GM11168 (cell line): Measurements from ENCODE around the gene SLC4A9.
"Not testable (repeated sequence)": the region's sequence is repeated elsewhere in the genome, so short reads cannot be mapped to it uniquely, and the experiment has no call there.

Source experiments
- in situ Hi-C: fragments of 300-500 bp; cut with MboI; formaldehyde crosslinking; loops from one replicate; pipeline ENCODE4 v1.12.0; 2022; ENCODE audit warnings: low sequenced_read_pairs; ENCODE audit not compliant: unreplicated experiment

Gene SLC4A9

DNA sequence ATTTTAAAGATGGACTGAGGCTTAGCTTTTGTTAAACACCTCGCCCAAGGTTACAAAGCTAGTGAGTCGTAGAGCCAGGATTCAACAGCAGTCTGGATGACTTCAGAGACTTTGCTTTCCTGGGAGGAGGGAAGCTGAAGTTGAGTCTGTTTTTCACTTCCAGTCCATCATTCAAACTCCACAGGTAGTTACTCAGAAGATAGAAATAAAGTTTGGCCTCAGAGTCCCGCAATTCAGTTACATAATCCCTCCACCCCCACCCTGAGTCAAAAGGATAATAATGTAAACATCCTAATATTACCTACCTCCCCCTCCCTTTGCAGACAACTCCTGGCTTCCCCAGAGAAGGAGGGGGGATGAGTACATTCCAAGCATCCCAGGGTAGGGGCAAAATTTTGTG, 21.7 kb upstream of the SLC4A9 start:
- in situ Hi-C loops: no loop called here

DNA sequence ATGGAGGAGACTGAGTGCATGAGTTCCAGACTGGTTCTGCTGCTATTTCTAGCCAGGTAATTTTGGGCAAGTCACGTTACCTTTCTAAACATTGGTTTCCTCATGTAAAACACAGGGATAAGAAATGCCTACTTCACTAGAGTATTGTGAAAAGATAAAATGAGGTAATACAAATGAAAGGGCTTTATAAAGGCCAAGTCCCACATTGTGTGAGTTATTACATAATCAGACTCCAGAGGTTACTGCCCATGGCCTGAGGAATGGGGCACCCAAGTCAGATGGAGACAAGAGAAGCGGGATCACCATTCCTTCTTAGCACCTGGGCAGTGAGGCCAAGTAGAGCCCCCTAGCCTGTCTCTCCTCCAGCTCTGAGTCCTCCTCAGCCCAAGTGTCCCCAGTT, 21.1 kb upstream of the SLC4A9 start:
- in situ Hi-C loops: no loop called here

DNA sequence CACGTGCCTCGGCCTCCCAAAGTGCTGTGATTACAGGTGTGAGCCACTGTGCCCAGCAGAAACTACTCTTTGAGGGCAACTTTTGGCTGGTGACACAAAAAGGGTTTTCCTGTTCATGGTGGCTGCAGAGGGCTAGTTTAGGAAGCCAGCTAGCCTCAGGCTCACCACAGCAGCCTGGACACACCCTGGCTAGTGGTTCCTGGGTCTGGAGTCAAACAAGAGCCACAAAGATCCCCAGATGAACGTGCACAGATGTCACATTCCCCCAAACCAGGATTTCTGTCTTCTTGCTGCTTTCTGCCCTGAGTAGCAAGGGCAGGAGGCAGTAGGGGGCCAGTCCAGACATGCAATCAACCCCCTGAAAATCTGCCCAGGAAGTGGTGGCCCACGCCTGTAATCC, 20.4 kb upstream of the SLC4A9 start:
- in situ Hi-C loops: no loop called here

DNA sequence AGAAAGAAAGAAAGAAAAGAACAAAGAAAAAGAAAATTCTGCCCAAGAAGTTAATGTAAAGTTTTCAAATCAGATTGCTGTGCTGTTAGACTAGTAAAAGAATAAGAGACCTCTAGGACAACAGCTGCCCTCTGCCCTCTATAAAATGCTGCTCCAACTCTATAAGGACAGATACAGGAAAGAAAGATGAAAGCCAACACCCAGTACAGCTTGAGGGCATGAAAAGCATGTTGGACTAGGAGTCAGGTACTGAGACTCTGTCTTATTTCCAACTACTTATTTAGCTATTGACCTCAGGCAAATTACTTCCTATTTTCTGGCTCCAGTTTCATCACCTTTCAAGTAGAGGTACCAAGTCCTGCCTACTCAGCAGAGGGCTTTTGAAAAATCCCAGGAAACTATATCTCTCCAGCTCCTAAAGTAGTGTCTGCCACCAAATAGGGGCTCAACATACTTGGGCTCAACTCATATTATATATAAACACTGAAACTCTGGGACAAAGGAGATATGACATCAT, 19.3 kb upstream of the SLC4A9 start:
- in situ Hi-C loops: no loop called here

DNA sequence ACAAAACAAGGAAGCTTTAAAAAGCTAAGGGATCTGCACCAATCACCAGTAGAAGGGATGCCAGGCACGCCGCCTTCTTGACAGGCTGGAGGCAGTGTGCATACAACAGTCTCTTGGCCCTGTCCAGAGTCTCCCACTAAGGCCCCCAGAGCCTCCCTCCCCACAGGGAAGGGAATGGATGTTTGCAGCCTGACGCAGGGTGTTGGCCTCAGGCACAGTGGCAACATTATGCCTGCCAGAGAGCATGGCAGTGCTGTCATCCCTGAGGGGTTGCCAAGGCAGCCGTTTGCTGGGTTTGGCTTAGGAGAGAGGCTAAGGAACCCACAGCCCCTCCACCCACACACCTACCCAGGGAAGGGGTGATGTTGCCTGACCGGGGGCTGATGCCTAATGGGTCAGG, 18.4 kb upstream of the SLC4A9 start:
- in situ Hi-C loops: no loop called here

DNA sequence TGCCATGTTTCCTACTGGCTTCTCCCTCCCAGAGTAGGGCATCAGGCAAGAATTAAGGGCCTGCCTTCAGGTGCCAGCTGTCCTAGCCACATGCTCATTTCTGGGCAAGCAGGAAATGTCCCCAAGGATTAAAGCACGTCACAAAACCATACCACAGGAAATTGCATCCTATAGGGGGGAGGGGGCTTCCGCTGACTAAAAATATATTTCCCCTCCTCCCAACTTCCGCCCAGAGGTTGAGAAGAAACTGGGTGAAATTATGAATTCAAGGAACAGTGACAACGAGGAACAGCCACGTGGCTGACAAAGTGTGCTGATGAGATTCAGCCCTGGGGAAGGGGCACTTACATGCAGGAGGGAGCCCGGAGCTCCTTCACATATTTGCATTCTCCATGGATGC, 17.7 kb upstream of the SLC4A9 start:
- in situ Hi-C loops: no loop called here

DNA sequence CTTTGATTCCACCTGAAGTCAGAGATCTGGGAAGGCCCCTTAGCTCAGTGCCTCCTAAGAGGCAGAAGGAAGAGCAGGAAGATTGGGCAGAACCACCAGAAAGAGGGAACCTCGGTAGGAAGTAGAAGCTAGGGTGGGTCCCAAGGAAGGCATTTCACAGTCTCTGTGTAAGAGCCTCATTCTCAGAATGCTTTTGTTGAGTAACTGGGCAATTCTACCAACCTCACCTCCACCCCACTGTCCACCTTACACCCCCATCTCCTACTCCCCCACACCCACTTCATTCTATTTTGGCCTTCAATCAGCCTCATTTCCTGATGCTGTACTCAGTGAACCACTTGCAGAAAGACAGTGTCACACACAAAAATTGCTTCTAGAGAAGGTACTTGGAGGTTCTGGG, 17.1 kb upstream of the SLC4A9 start:
- in situ Hi-C loops: no loop called here

DNA sequence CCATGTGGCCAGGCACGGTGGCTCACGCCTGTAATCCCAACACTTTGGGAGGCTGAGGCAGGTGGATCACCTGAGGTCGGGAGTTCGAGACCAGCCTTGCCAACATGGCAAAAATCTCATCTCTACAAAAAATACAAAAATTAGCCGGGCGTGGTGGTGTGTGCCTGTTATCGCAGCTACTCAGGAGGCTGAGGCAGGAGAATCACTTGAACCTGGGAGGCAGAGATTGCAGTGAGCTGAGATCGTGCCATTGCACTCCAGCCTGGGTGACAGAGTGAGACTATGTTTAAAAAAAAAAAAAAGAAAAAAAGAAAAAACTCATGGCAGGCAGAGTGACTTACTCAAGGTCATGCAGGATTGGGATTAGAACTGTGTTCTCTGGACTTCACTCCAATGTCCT, 16.1 kb upstream of the SLC4A9 start:
- in situ Hi-C loops: not testable (repeated sequence)

DNA sequence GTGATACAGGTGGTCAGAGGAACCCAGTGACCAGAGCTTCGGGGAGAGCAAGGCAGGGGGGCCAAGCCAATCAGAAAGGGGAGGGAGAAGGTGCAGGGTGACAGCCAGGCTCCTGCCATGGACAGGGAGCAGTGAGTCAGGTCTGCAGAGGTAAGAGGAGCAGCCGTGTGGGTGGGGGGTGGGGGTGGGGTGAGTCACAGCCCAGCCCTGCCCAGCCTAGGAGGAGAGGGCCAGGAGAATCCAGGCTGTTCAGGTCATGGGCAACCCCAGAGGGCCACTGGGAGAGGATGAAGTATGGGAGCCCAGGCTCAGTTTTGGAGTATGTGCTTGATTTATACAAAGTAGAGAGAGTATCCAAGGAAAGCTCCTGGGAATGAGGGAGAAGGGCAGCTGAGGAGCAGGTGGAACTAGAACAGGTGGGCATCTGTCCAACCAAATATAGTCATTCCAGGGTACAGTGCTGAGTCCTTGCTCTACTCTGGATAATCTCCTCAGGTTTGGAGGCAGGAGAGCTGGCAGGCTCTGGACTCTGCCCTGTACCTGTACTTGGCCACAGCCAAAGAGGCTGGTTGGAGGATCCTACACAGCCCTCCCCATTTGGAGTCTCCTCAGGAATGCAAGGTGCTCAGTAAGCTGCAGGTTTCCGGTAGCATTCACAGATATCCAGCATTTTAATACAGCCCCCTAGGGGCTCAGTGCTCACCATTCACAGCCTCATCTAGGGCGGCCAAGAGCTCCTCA, 15.1 kb upstream of the SLC4A9 start:
- in situ Hi-C loops: no loop called here

DNA sequence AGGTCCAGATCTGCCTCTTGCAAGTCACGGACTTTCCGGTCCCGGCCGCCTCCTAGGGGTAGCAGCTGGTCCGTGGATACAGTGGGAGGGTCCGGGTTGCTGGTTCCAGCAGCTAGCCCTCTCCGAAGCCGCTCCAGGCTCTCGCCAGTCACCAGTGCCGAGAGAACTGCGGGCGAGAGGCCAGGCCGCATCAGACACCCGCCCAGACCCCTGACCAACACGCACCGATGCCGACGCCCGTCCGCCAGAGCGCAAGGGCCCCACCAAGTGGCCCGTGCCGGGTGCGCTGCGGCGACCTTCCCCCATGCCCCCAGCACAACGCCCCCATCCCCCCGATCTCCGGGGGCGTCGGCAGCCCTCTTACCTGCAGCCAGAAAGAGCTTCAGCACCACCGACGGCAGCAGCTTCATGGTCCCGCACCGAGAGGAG, 14.1 kb upstream of the SLC4A9 start:
- in situ Hi-C loops: no loop called here

DNA sequence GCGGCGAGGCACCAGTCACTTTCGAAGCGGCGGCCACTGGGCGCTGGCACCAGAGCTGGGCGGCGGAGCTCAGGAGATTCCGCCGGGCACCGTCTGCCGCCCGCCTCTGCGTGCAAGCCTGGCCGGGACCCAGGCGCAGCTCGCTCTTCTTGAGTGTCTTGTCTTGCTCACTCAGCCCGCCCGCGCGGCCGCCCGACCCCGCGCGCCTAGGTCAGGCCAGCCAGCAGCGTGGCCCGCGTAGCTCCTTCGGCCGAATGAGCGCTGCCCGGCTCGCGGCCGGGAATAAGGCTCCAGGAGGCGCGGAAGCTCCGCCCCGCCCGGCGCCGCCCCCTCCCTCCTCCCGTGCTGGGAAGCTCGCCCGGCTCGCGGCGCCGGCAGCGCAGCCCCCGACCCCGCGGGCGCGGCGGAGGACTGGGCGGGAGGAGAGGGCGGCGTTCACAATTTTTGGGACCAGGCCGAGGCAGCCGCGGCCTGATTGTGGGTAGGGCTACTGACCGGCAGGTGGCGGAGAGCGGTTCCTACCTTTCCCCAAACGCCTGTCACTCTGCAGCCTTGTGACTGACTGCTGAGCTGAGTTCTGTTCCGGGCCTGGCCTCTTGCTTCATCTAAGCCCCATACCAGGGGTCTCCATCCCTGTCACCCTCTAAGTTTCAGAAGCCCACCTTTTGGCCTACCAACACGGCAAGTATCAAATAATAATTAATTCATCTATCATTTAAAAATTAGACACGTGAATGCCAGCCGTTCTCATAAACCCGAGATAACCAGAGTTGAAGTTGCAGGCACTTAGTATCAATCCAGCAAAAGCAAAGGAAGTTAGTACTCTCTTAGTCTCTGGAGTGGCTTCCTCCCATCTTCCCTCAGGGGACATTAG, 13.4 kb upstream of the SLC4A9 start, which contains the start of gene HBEGF:
TSS of gene HBEGF (minus strand) at position 256 of the 874 bp plus-strand sequence. CDS start 275 bp downstream, outside the sequence.
- in situ Hi-C loops: no loop called here

DNA sequence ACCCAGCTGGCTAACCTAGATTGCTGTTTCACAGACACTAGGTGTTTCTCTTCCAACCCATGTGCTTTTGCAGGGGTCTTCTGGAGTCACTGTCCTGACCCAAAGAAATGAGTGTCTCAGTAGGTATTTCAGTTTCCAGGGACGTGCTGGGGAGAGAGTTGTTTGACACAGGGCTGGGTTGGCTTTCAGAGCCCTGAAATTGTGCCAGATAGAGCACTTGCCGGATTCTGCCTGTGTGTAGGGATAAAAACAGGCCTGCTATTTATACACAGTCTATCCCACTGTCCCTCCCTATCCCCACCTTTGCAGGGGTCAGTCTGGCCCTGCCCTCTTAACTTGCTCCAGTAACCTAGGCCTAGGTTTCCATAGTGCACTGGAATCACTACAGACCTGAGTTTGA, 12.6 kb upstream of the SLC4A9 start:
- in situ Hi-C loops: no loop called here

DNA sequence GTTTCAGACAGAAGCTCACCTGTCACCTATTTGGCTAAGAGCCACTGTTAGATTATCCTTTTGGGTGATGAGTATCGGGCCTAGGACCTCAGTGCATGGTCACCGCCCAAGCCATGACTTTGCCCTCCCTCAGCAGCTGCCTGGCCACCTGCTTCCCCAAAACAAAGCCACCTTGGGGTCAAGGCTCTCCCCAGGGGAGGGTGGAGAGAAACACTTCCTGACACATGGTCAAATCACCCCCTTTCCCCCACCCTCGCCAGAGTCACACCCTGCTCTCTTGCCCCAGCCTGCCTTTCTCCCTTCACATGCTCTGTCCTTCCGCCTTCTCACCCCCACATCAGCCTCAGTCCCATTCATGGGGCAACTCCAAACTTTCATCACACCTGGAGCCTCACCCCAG, 11.9 kb upstream of the SLC4A9 start:
- in situ Hi-C loops: no loop called here

DNA sequence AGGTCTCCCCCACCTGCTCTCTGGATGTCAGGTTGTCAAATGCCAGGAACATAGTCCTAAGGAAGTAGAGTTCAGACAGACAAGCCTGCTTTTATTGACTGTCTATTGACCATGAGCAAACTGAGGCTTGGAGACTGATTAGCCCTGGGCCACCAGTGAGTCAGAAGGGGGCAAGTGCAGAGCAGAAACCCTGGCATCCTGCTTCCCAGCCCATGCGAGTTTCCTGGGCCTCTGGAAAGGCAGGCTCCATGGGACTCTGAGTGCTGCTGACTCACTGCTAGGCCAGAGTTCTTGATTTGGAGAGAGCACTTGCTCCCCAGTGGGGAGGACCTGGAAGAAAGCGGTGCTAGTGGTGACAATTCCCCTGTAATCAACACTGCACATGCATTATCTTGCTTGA, 10.8 kb upstream of the SLC4A9 start:
- in situ Hi-C loops: no loop called here

DNA sequence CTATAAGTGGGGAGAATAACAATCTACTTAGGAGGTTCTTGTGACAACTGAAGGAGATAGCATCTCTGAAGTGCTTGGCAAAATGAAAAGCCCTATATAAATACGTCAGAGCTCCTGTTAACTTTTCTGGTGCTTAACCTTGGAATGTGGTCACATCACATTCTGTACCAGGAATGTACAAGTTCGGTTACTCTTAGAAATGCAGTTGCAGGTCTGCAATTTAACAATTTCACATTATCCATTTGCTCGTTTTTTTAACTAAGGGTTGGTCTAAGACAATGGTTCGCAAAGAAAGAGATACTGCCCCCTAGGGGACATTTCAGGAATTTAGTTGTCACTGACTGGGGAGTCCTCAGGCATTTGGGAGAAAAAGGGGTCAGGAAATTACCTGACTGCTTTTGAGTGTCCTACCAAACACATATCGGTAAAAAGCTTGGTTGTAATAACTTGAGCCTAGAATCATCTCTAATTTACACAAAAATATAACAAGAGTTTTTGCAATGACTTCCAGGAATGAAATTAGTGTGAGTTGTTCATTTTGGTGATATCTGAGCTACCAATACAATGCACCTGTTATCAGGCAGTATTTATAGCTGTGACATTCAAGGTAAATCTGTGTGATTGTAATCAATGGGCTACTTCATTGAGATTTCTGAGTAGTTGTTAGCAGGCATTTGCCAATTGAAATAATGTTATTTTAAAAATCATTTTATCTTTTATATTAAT, 8.2 kb upstream of the SLC4A9 start:
- in situ Hi-C loops: loop anchor here (5.0 kb wide), 1 partner anchor 89 kb away; no protein-coding TSS in a partner anchor

DNA sequence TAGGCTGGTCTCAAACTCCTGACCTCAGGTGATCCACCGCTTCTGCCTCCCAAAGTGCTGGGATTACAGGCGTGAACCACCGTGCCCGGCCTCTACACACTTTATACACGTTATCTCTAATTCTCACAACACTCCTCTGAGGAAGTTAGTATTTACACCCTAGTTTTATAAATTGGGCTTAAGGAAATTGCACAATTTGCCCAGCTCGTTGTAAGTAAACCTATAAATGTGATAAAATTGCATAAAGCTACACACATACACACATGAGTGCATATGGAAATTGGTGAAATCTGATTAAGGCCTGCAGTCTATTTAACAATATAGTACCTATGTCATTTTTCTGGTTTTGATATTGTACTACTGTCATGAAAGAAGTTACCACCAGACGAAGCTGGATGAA, 4.4 kb upstream of the SLC4A9 start:
- in situ Hi-C loops: loop anchor here (5.0 kb wide), 1 partner anchor 123 kb away; no protein-coding TSS in a partner anchor

DNA sequence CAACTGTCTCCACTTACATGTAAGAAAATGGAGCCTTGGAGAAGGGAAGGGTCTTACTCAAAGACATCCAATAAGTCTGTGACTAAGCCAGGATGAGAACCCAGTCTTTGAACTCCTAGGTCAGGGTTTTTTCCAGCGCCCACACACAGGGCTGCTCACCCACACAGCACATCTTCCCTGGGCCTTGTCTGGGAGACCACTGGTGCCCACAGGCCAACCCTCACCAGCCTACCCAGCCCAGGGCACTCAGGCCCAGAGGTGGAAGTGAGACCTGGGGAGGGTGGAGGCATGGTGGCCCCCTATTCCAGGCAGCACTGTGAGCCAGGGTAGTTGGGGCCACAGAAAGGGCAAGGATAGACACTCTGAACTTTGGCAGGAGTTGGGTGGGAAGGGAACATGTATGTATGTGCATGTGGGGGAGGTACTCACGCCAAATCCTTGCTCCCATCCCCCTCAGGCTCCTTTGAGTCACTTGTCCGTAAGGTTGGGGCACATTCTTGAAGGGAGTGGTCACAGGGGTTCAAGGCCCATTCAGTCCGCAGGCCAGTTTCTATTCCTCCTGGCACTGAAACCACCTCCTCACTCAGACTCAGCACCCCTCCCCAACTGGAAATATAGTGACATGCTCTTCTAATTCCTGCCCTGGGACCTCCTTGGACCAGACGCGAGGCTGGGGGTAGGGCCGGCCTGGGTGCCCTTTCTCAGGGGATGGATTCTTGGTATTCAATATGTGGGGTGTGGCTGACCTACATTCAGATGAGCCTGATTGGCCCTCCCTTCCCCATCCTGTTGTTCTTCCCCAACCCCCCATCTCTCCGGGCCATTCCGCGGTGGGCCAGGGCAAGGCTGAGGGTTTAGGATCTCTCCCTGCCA, 2.9 kb upstream of the SLC4A9 start:
- in situ Hi-C loops: loop anchor here (5.0 kb wide), 1 partner anchor 125 kb away; no protein-coding TSS in a partner anchor

DNA sequence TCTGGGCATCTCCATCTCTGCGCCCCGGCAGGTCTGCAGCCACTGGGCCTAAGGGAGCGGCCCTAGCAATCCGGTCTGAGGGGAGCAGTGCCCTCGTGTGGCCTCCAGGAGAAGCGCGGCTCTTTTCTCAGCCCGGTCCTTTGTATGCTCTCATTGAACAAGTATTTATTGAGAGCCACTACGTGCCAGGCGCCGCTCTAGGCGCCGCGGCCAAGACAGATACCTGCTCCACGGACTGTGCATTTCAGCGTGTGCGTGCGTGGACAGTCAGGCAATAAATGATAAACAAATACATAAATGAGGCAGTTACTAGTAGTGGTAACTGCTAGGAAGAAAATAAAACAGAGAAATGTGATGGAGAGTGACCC, 2.3 kb upstream of the SLC4A9 start:
- in situ Hi-C loops: loop anchor here (5.0 kb wide), 1 partner anchor 125 kb away; no protein-coding TSS in a partner anchor

DNA sequence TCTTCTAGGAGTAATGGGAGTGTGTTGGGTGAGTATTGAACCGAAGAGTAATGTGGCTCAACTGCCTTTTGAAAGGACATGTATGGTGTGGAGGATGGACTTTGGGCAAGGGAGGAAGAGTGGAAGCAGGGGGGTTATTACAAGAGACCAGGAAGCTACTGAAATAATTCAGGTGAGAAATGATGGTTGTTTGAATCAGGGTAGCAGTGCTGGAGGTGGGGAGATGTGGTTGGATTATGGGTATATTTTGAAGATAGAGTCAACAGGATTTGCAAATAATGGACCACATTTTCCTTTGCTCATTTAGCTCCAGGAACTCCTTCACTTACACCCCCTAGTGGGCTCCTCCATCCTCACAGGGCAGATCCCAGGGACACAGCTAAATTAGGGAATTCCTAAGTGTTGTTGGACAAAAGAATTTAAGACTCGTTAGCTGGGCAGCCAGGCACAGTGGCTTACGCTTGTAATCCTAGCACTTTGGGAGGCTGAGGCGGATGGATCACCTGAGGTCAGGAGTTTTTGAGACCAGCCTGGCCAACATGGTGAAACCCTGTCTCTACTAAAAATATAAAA, 1.2 kb upstream of the SLC4A9 start:
- in situ Hi-C loops: loop anchor here (5.0 kb wide), 1 partner anchor 127 kb away; no protein-coding TSS in a partner anchor
